ENCODE results near the gene SPATA19. TPM values are rescaled to one million over a fixed set of nuclear protein-coding genes. Genes with fewer than 3 reads are reported as not detected.
A peak's percentile ranks its signal among the peaks of the same experiment; 100 is the strongest.

Gene SPATA19
- total and polyA plus RNA-seq, 12 donors = 0.06 to 0.31 (median 0.30) TPM; not detected in 9

DNA sequence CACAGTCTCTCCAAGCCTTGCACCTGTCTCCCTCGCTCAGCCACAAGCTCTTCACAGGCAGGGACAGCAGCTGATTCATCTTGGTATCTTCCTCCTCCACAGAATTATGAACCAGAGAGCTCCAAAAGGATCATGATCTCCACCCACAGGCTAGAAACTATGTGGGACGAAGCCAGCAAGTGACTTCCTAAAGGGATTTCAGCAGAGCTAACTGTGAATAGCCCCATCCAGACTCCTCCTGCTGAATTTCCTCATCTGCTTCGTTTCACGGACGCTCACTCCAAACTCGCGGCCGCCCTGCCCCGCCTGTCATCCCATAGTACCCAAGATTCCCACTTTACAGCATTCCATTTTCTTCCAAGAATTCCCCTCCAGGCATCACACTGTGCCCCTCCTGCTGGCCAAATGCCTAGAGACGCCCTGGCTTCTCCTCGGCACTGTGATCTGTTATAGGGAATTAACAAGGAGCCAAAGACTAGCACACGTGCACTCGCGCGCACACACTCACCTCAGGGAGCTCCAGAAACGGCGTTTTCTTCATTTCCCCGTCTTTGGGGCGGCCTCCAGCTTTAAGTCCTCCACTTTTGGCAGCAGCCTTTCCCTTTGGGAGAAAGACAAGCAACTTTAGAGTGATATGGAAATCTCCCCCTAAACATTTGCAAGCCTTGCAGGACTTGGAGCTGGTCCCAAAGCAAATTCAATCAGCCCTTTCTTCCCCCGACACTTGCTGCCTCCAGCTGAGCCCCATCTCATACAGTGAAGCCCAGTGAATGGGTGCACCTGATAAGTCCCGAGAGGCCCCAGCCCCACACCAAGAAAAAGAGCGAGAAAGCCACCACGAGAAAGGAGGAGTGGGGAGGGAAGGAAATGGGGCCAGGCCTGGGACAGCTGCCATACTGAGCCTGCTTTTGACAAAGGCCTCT lies 35.5 kb downstream of the SPATA19 start:
- peaks cover 0 to 14% (median 0%) of the 10 kb centered on the region in 9 donors for H3K4me1 ChIP-seq
- TF ChIP-seq, protein P1, sequence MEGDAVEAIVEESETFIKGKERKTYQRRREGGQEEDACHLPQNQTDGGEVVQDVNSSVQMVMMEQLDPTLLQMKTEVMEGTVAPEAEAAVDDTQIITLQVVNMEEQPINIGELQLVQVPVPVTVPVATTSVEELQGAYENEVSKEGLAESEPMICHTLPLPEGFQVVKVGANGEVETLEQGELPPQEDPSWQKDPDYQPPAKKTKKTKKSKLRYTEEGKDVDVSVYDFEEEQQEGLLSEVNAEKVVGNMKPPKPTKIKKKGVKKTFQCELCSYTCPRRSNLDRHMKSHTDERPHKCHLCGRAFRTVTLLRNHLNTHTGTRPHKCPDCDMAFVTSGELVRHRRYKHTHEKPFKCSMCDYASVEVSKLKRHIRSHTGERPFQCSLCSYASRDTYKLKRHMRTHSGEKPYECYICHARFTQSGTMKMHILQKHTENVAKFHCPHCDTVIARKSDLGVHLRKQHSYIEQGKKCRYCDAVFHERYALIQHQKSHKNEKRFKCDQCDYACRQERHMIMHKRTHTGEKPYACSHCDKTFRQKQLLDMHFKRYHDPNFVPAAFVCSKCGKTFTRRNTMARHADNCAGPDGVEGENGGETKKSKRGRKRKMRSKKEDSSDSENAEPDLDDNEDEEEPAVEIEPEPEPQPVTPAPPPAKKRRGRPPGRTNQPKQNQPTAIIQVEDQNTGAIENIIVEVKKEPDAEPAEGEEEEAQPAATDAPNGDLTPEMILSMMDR (IDR thresholded peaks at IDR 0.05) = no peak
- H3K4me3 ChIP-seq = no peak overlapping the region
- H3K27me3 ChIP-seq = peaks cover 0 to 49% (median 34%) of the 10 kb centered on the region in 7 donors
- intact Hi-C loops (cut with DNase I) = loop anchor here in 1 of 10 donors (10.0 kb wide), 2 partner anchors 115 to 285 kb away; no protein-coding TSS in a partner anchor
- 35% methylated on average over 23 of the region's 23 CpGs for WGBS, 2 donors
- H3K36me3 ChIP-seq = no peaks in the 10 kb centered on the region
- ATAC-seq (peak in 7 of 8 donors; percentile 16 to 79 (median 72)), DNase-seq (peak in 1 of 2 donors; percentile 23)
- H3K9me3 ChIP-seq = peaks cover 0 to 2% (median 0%) of the 10 kb centered on the region in 11 donors
- no peak overlapping the region for H3K27ac ChIP-seq

DNA sequence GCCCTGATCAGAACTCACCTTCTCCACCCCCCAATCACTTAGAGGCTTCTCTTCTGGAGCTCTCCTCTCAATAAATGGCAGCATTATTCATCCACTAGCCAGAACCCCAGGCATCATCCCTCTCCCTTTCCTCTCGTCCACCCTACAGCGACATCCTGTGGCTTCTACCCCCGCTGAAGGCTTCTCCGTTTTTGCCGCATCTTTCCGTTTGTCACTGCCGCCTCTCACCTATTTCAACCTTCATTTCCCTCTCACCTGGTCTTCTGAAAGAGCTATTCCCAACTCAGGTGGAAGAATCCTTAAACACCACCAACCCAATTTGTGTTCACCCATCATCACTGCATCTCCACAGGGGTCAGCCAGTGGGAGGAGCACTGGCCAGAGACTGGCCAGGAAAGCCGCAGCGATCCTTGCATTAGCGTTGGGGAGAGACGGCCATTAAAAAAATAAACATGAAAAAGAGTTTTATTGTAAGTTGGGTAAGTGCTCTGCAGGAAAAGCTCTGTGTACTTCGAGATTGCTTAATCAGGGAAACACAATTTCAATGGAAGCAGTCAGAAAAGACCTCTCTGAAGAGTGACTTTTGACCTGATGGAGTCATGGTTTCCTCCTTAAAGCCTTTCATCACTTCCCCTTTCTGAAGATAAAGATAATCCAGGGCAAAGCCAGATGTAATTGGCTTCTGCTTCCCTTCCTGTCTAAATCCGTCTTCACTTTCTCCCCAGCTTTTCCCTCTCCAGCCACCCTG lies 36.7 kb downstream of the SPATA19 start:
- peaks cover 0 to 4% (median 0%) of the 10 kb centered on the region in 11 donors for H3K9me3 ChIP-seq
- H3K36me3 ChIP-seq = no peaks in the 10 kb centered on the region
- 30 to 37% methylated on average over 13 of the region's 13 CpGs for WGBS, 2 donors
- H3K4me3 ChIP-seq = no peak overlapping the region
- intact Hi-C loops (cut with DNase I) = no loop called here
- ATAC-seq (peak in 3 of 8 donors; percentile 25 to 51 (median 43)), DNase-seq (no peak)
- H3K27me3 ChIP-seq = peaks cover 0 to 44% (median 29%) of the 10 kb centered on the region in 7 donors
- peaks cover 0 to 14% (median 0%) of the 10 kb centered on the region in 9 donors for H3K4me1 ChIP-seq
- TF ChIP-seq, protein P1 (IDR thresholded peaks at IDR 0.05) = no peak
- H3K27ac ChIP-seq = no peak overlapping the region

DNA sequence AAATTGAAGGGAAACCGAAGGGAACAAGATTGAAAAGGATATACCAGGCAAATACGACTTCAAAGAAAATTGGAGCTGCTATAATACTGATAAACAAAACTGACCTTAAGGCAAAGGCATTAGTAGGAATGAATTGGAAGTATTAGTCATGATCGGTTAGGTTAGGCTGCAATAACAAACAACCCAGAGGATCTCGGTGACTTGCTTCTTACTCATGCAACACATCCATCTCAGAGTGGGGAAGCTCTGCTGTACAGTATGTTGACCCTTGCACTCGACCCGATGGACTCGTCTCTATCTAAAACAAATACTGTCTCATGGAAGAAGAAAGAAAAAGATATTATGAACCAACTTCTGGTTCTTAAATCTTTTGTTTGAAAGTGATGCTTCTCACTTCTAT lies 42.3 kb downstream of the SPATA19 start:
- TF ChIP-seq, protein P1 (IDR thresholded peaks at IDR 0.05) = no peak
- intact Hi-C loops (cut with DNase I) = no loop called here
- WGBS, 2 donors = 84 to 89% methylated on average over 7 of the region's 7 CpGs
- H3K27ac ChIP-seq = no peak overlapping the region
- peaks cover 0 to 22% (median 8%) of the 10 kb centered on the region in 7 donors for H3K27me3 ChIP-seq
- ATAC-seq (no peak), DNase-seq (no peak)
- H3K9me3 ChIP-seq = peaks cover 0 to 4% (median 0%) of the 10 kb centered on the region in 11 donors
- H3K36me3 ChIP-seq = no peaks in the 10 kb centered on the region
- H3K4me1 ChIP-seq = no peaks in the 10 kb centered on the region
- no peak overlapping the region for H3K4me3 ChIP-seq

DNA sequence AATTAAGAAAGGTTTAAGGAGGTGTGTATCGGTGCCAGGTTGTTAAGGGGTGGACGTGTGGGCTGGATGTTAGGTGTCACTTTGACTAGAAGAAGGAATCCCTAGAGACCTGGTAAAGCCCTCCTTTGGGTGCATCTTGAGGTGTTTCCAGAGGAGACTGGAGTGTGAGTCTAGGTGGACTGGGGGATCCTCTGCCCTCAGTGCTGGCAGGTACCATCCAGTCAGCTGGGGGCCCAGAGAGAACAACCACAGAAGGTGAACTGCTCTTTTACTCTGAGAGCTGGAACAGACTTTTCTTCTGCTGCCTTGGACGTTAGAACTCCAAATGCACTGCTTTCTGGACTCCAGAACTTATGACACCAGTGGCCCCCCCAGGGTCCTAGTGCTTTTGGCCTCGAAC lies 44.0 kb downstream of the SPATA19 start:
- Histone ChIP-seq H3K4me1 (no peaks in the 10 kb centered on the region), H3K4me3 (no peak overlapping the region), H3K36me3 (no peaks in the 10 kb centered on the region), H3K27me3 (peaks cover 0 to 16% (median 2%) of the 10 kb centered on the region in 7 donors), H3K27ac (no peak overlapping the region), H3K9me3 (peaks cover 0 to 4% (median 0%) of the 10 kb centered on the region in 11 donors)
- 76 to 78% methylated on average over 4 of the region's 4 CpGs for WGBS, 2 donors
- ATAC-seq (no peak), DNase-seq (no peak)
- TF ChIP-seq, protein P1 (IDR thresholded peaks at IDR 0.05) = no peak
- intact Hi-C loops (cut with DNase I) = no loop called here
